SK-N-SH (cell line): ENCODE measurements around the gene PARP2. TPM values are rescaled to one million over a fixed set of nuclear protein-coding genes. Genes with fewer than 3 reads are reported as not detected.
A peak's percentile ranks its signal among the peaks of the same experiment; 100 is the strongest.

Experiments used
- CTCF ChIA-PET: fragments of 300-600, 350-600 bp; formaldehyde crosslinking; extraction: SDS; loops from one replicate; lab custom pipeline; 2021; lab: Yijun Ruan, JAX
- POLR2A ChIA-PET: fragments of 350-600 bp; sonication (Branson Sonifier 250); formaldehyde crosslinking; extraction: SDS; loops from one replicate; lab custom pipeline; 2020; ENCODE audit warnings: antibody characterized with exemption, inconsistent platforms; lab: Yijun Ruan, JAX
- DNase-seq: peaks from one replicate; pipeline ENCODE4 v3.0.0; 2012
- H2AFZ ChIP-seq: fragments of 200-600 bp; sonication (generic); 2 replicates; pipeline ENCODE4 v1.8.1; 2016; ENCODE audit warnings: antibody characterized with exemption, mild to moderate bottlenecking, low read depth
- H3F3A ChIP-seq: fragments of 200-600 bp; sonication (generic); replicated peaks from 2 replicates; pipeline ENCODE3; 2016; ENCODE audit warnings: antibody characterized with exemption, mild to moderate bottlenecking; ENCODE audit not compliant: insufficient read depth
- H3K27ac ChIP-seq, 2 experiments: fragments of 200-500 bp in 1 of 2; fragments of 200-600 bp in 1 of 2; sonication (Bioruptor generic) in 1 of 2; sonication (generic), shearing (Covaris generic) in 1 of 2; 2 replicates each; pipeline versions ENCODE4 v1.5.1 to v1.6.1; 2014 to 2016; ENCODE audit warnings: low read depth in 2 of 2, inconsistent platforms in 1 of 2, low read length in 1 of 2, mild to moderate bottlenecking in 1 of 2, mixed read lengths in 1 of 2
- H3K27me3 ChIP-seq: fragments of 200-600 bp; sonication (generic), shearing (Covaris generic); 2 replicates; pipeline ENCODE4 v1.6.1; 2016; ENCODE audit warnings: mixed run types; ENCODE audit not compliant: insufficient read depth
- H3K36me3 ChIP-seq, 2 experiments: fragments of 200-500 bp in 1 of 2; fragments of 200-600 bp in 1 of 2; sonication (Bioruptor generic) in 1 of 2; sonication (generic) in 1 of 2; replicated peaks in 1 of 2; 2 replicates each; pipeline versions ENCODE3 to v1.5.1; 2014 to 2016; ENCODE audit warnings: low read length in 1 of 2, mild to moderate bottlenecking in 1 of 2; ENCODE audit not compliant: insufficient read depth in 2 of 2, control insufficient read depth in 1 of 2
- H3K4me1 ChIP-seq, 2 experiments: fragments of 200-500 bp in 1 of 2; fragments of 200-600 bp in 1 of 2; sonication (Bioruptor generic) in 1 of 2; sonication (generic), shearing (Covaris generic) in 1 of 2; 2 replicates each; pipeline versions ENCODE4 v1.5.1 to v1.6.1; 2014 to 2016; ENCODE audit warnings: low read depth in 1 of 2, low read length in 1 of 2, mixed run types in 1 of 2; ENCODE audit not compliant: insufficient read depth in 2 of 2, control insufficient read depth in 1 of 2
- H3K4me2 ChIP-seq: fragments of 200-600 bp; sonication (generic), shearing (Covaris generic); 2 replicates; pipeline ENCODE4 v1.6.1; 2017; ENCODE audit warnings: mixed run types
- H3K4me3 ChIP-seq, 2 experiments: fragments of 200-500 bp in 1 of 2; fragments of 200-600 bp in 1 of 2; sonication (Bioruptor generic) in 1 of 2; sonication (generic), shearing (Covaris generic) in 1 of 2; 2 replicates each; pipeline versions ENCODE4 v1.5.1 to v1.8.1; 2014 to 2016; ENCODE audit warnings: low read depth in 2 of 2, inconsistent platforms in 1 of 2, low read length in 1 of 2, mild to moderate bottlenecking in 1 of 2, mixed read lengths in 1 of 2, moderate library complexity in 1 of 2
- H3K79me2 ChIP-seq: fragments of 200-600 bp; sonication (generic); 2 replicates; pipeline ENCODE4 v1.8.1; 2017; ENCODE audit warnings: mild to moderate bottlenecking; ENCODE audit not compliant: insufficient read depth
- H3K9ac ChIP-seq: fragments of 200-600 bp; sonication (generic); 2 replicates; pipeline ENCODE4 v1.6.1; 2017; ENCODE audit warnings: mixed run types
- H3K9me2 ChIP-seq: fragments of 200-600 bp; sonication (generic); 2 replicates; pipeline ENCODE4 v1.6.1; 2017; ENCODE audit warnings: mixed run types
- H3K9me3 ChIP-seq: fragments of 200-600 bp; sonication (generic); 2 replicates; pipeline ENCODE4 v1.6.1; 2017; ENCODE audit warnings: mixed run types, mild to moderate bottlenecking, moderate library complexity
- H4K20me1 ChIP-seq: fragments of 200-600 bp; sonication (generic); 2 replicates; pipeline ENCODE4 v1.6.1; 2017; ENCODE audit warnings: mild to moderate bottlenecking, mixed run types; ENCODE audit not compliant: insufficient read depth
- CHD2 ChIP-seq: fragments of 150-350 bp; IDR thresholded peaks from 2 replicates; pipeline ENCODE4 v1.6.1; 2018; ENCODE audit warnings: low read length; ENCODE audit not compliant: partially characterized antibody
- ELF1 ChIP-seq: IDR thresholded peaks from 2 replicates; pipeline ENCODE4 v1.4.0; 2012
- EZH2phosphoT487 ChIP-seq: fragments of 200-600 bp; sonication (generic); IDR thresholded peaks from 2 replicates; pipeline ENCODE4 v1.6.1; 2017; ENCODE audit warnings: low read depth, mixed run types, mild to moderate bottlenecking, antibody characterized with exemption, moderate library complexity, borderline replicate concordance
- FOSL2 ChIP-seq: IDR thresholded peaks from 2 replicates; pipeline ENCODE4 v1.4.0; 2012; ENCODE audit warnings: low read depth, mild to moderate bottlenecking, moderate library complexity, borderline replicate concordance
- FOXM1 ChIP-seq: IDR thresholded peaks from 2 replicates; pipeline ENCODE4 v1.4.0; 2012; ENCODE audit warnings: low read depth, mild to moderate bottlenecking
- MAX ChIP-seq: IDR thresholded peaks from 2 replicates; pipeline ENCODE4 v1.4.0; 2012; ENCODE audit warnings: low read depth
- MEF2A ChIP-seq: IDR thresholded peaks from 2 replicates; pipeline ENCODE4 v1.4.0; 2012; ENCODE audit warnings: low read depth, borderline replicate concordance
- MXI1 ChIP-seq: IDR thresholded peaks from 2 replicates; pipeline ENCODE4 v1.6.1; 2012; ENCODE audit warnings: mild to moderate bottlenecking, low read depth, low read length, improper control_type of control experiment
- PBX3 ChIP-seq: IDR thresholded peaks from 2 replicates; pipeline ENCODE4; 2012
- RAD21 ChIP-seq: IDR thresholded peaks from 2 replicates; pipeline ENCODE4 v1.6.1; 2012; ENCODE audit warnings: mild to moderate bottlenecking, low read length
- RFX5 ChIP-seq: IDR thresholded peaks from 2 replicates; pipeline ENCODE4 v1.6.1; 2012; ENCODE audit warnings: mild to moderate bottlenecking, improper control_type of control experiment, low read length
- RXRA ChIP-seq: IDR thresholded peaks from 2 replicates; pipeline ENCODE4 v1.4.0; 2012; ENCODE audit warnings: low read depth, mild to moderate bottlenecking, borderline replicate concordance
- SIN3A ChIP-seq: IDR thresholded peaks from 2 replicates; pipeline ENCODE4 v1.6.1; 2012; ENCODE audit warnings: low read depth, mild to moderate bottlenecking, low read length, moderate library complexity, borderline replicate concordance
- TCF12 ChIP-seq: IDR thresholded peaks from 2 replicates; pipeline ENCODE4 v1.4.0; 2012
- TEAD4 ChIP-seq: IDR thresholded peaks from 2 replicates; pipeline ENCODE4 v1.4.0; 2012; ENCODE audit warnings: mild to moderate bottlenecking, borderline replicate concordance; ENCODE audit not compliant: insufficient read depth
- USF1 ChIP-seq: IDR thresholded peaks from 2 replicates; pipeline ENCODE4 v1.4.0; 2012; ENCODE audit warnings: low read depth, borderline replicate concordance
- USF2 ChIP-seq: fragments of 150-350 bp; IDR thresholded peaks from 2 replicates; pipeline ENCODE4 v1.6.1; 2017; ENCODE audit warnings: antibody characterized with exemption, low read length, low read depth, borderline replicate concordance
- WGBS: methylation state at CpG from one replicate; pipeline ENCODE4 v1.1.6; 2017; ENCODE audit warnings: low lambda C conversion rate; 5-methylcytosine and 5-hydroxymethylcytosine counted together
- polyA plus RNA-seq, 3 experiments: library from polyadenylated mRNA; depleted of rRNA; stranded (reverse); fragments of >200 nt; gene quantifications; 2 replicates each; pipeline ENCODE4 v1.2.3, GENCODE V29; 2012

Gene PARP2
- polyA plus RNA-seq, 1 of the 3 experiments (the other 2 are of a cell fraction): 23.3 TPM

DNA sequence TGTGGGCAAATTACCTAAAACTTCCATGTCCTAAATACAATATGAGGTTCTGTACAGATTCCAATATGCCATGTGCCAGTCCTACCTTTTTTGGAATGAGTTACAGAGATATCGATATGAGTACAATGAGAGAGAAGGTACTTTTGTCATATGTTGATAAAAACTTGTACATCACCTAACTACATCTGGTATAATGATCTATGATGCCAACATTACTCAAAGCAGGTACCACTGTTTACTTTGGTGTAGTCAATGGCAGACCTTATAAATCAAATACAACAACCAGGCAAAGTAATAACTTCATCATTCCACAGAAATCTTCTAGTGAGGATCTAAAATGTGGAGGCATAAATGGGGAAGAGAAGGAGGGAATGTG lies 57.1 kb downstream of the PARP2 start:
- DNase-seq: no peak
- Histone ChIP-seq H3K9ac (no peak overlapping the region), H3K36me3 (peaks cover 44 to 48% of the 10 kb centered on the region in 2 experiments), H3F3A (no peaks in the 10 kb centered on the region), H3K27me3 (no peaks in the 10 kb centered on the region), H3K9me3 (no peaks in the 10 kb centered on the region), H3K79me2 (peaks cover 5% of the 10 kb centered on the region), H3K27ac (no peak overlapping the region), H3K4me2 (no peak overlapping the region), H2AFZ (no peak overlapping the region), H3K4me1 (no peaks in the 10 kb centered on the region), H4K20me1 (no peaks in the 10 kb centered on the region), H3K4me3 (no peak overlapping the region), H3K9me2 (no peaks in the 10 kb centered on the region)
- ChIA-PET CTCF (no interaction called here), POLR2A (no interaction called here)
- WGBS: 95% methylated on average over 1 of the region's 1 CpG
- TF ChIP-seq EZH2phosphoT487: no peak
- TF ChIP-seq USF1: no peak
- no peak for TF ChIP-seq USF2
- TF ChIP-seq, all 33 proteins: peak for 0

GRCh38 chr14:20400965-20401593 lies 57.6 kb downstream of the PARP2 start:
- Histone ChIP-seq H3K36me3 (peaks cover 40 to 44% of the 10 kb centered on the region in 2 experiments), H3K4me2 (no peak overlapping the region), H3K27me3 (no peaks in the 10 kb centered on the region), H3F3A (no peaks in the 10 kb centered on the region), H3K4me1 (no peaks in the 10 kb centered on the region), H3K9me3 (no peaks in the 10 kb centered on the region), H4K20me1 (no peaks in the 10 kb centered on the region), H3K27ac (no peak overlapping the region; a peak in 1 of 4 replicates), H3K9me2 (no peaks in the 10 kb centered on the region), H2AFZ (no peak overlapping the region), H3K4me3 (no peak overlapping the region), H3K79me2 (peaks cover 6% of the 10 kb centered on the region), H3K9ac (no peak overlapping the region)
- ChIA-PET POLR2A (no interaction called here), CTCF (no interaction called here)
- 91% methylated on average over 10 of the region's 10 CpGs for WGBS
- DNase-seq: no peak
- TF ChIP-seq FOSL2 (peak; percentile 41), MEF2A (peak; percentile 84), PBX3 (no peak), CHD2 (no peak)

GRCh38 chr14:20403521-20403920 lies 60.1 kb downstream of the PARP2 start:
- ChIA-PET CTCF (no interaction called here), POLR2A (no interaction called here)
- DNase-seq: no peak
- Histone ChIP-seq H3K79me2 (peaks cover 21% of the 10 kb centered on the region), H3F3A (no peaks in the 10 kb centered on the region), H4K20me1 (no peaks in the 10 kb centered on the region), H3K36me3 (peaks cover 49 to 54% of the 10 kb centered on the region in 2 experiments), H3K4me2 (no peak overlapping the region), H3K4me3 (no peak overlapping the region), H3K4me1 (no peaks in the 10 kb centered on the region), H3K9me2 (no peaks in the 10 kb centered on the region), H3K9me3 (no peaks in the 10 kb centered on the region), H3K27me3 (no peaks in the 10 kb centered on the region), H3K9ac (no peak overlapping the region), H3K27ac (no peak overlapping the region), H2AFZ (no peak overlapping the region)
- TF ChIP-seq SIN3A: no peak
- TF ChIP-seq ELF1: no peak
- no peak for TF ChIP-seq TCF12
- TF ChIP-seq MAX: no peak
- TF ChIP-seq FOXM1: no peak
- no peak for TF ChIP-seq RFX5
- TF ChIP-seq RXRA: no peak
- no peak for TF ChIP-seq RAD21
- TF ChIP-seq USF2: no peak
- TF ChIP-seq TEAD4: no peak
- TF ChIP-seq MXI1: no peak
- 88% methylated on average over 11 of the region's 11 CpGs for WGBS
